Mesenteric fat pad (tissue), 1 donor: ENCODE measurements around the gene PPP2R3A. TPM values are rescaled to one million over a fixed set of nuclear protein-coding genes. Genes with fewer than 3 reads are reported as not detected.

Source experiments
- DNase-seq: peaks from one replicate; pipeline ENCODE4 v3.0.0-alpha.2; 2020; ENCODE audit warnings: low spot score
- total RNA-seq: library from RNA; stranded (reverse); fragmentation: NEBNext Ultra II Directional; extraction: Animal tissue kit (Norgen Biotek cat#: 25700); gene quantifications from one replicate; pipeline ENCODE4 v1.2.1, GENCODE V29; 2021
- donor health status: DM: yes; HTN: yes; CAD: no.

Gene PPP2R3A
- total RNA-seq, 1 donor from 2014 or later = 7.8 TPM

DNA sequence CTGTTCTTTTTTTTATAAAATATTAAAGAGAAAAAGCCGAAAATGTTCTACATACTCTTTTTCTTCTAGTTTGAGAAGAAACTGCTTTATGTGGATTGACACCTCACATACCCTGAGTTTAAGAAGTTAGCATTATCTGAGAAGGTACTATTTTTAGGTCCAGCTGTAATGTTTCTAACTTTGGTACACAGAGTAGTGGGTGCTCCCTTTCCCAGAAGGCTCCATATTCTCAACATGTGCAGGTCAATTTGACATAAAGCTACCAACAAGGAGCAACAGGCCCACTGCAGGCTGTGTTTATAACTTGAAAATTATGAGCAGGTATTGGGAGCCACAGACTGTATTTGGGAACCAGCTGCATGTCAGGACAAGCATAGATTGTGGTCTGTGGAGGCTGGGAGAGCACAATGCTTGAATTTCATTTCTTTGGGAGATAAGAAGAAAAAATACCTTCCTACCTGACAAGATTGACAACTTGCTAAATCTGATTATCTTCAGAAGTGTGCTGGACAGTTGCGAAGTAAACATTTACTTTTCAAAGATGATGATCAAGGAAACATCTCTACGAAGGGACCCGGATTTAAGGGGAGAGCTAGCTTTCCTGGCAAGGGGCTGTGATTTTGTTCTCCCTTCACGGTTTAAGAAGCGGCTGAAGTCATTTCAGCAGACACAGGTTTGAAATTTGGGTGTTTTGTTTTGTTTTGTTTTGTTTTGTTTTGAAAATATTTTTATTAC, 57.2 kb downstream of the PPP2R3A start:
- no peak for DNase-seq

DNA sequence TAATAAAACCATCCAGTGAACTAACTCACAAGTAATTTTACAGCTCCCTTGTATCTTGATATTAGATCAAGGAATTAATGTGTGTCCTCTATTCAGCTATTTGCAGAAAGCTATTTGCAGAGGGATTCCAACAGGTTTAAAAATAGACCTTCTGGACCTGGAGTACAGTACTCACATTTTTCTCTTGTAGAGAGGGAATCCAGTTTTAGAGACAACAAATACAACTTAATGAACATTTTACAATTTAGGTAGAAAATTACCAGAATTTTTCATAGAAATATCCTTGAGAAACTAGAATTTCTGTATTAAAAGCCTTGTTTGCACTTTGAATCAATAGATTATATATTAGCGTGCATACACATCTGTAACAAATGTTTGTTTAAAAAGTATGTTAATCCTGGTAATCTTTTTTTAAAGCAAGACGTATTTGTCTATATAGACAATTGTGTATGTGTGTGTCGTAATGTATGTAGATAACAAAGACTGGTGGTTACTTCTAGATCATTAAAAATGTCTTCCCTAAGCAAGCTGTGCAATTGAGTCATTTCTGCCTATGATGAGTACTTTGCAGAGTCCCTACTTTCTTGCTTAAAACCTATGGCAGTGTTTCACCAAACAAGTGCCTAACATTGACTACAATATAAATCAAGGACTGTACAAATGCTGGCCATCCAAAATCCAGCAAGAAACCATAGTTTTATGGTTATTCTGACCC, 57.9 kb downstream of the PPP2R3A start:
- DNase-seq = no peak

DNA sequence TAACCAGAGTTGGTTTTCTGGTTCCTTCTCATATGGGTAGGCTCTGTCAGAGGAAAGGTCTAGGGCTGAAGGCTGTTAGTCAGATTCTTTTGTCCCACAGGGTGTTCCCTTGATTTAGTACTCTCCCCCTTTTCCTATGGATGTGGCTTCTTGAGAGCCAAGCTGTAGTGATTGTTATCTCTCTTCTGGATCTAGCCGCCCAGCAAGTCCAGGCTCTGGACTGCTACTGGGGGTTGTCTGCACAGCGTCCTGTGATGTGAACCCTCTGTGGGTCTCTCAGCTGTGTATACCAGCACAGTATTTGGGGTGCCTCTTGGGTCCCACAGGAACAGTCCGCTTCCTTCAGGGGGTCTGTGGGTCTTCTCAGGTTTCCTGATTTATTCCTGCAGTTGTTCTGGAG, 70.8 kb downstream of the PPP2R3A start:
- DNase-seq = no peak

DNA sequence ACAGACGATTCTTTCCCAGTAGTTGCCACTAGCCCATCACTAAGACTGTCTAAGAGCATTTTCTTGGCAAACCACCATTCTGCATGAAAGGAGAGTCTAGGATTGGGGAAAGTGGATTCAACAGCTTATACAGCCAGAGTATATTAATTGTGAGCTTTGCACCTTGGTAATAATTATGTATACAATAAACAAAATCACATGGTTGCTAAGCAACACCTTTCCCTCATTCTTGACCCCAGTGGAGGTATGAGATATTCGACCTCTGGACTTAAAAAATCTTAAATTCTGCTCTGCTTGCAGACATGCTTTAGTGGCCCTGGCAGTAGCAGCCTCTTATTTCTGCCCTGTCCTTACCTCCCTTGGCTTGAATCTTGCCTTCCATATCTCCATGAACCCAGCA, 73.1 kb downstream of the PPP2R3A start:
- no peak for DNase-seq

DNA sequence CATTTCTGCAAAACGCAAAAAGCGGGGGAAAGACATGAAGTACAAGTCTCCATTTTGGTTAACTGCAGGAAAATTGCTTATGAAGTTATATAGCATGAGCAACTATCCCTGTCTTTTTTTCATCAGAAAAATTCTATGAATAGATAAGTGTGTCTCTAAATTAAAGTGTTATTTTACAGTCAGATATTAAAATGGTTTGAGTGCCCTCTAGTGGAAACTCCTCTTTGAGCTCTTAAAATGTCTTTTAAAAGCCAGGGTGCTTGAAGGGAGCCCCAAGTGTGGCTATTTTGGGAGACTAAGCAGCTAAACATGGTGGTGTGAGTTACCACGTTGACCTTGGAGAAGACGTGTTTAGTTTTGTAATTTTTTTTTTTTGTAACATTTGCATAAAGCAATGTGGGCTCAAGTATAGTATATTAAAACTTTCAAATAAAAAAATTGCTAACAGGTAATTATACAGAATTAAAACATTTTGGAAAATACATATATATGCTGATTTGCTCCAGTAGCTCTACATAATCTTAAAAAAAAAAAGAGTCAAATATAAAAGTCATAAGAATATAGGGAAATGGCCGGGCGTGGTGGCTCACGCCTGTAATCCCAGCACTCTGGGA, 77.2 kb downstream of the PPP2R3A start:
- no peak for DNase-seq

DNA sequence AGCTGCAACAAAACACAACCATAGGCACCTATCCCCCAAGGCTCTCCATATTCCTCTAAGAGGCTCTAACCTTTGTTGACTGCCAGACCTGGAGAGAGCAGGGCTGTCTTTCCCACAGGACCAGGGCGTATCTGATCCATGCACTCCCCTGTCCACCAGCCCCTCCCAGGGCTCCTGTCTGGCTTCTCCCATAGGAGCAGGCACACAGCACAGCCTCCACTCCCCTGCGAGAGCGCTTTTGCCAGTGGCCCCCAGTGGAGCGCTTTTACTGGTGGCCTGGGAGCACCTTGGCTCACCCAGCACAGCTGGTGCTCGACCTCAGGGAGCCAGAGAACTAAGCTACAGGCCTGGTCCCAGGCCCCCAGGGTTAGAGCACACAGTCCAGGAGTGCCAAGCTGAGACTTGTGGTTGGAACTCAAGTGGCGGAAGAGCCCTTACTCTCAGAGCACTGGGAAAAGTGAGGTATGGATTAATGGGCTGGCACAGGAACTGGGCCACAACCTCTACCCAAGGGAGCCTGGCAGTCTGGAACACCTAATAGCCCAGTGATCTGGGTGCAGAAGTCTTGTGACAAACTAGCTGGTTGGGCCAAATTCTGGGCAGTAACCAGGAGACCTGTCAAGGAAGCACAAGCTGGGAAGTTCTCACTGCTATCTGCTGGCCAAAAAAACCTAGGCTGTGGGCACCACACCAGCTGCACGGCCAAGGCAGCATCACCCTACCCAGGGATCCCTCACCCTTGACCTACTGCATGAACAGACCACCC, 79.6 kb downstream of the PPP2R3A start:
- DNase-seq = no peak

DNA sequence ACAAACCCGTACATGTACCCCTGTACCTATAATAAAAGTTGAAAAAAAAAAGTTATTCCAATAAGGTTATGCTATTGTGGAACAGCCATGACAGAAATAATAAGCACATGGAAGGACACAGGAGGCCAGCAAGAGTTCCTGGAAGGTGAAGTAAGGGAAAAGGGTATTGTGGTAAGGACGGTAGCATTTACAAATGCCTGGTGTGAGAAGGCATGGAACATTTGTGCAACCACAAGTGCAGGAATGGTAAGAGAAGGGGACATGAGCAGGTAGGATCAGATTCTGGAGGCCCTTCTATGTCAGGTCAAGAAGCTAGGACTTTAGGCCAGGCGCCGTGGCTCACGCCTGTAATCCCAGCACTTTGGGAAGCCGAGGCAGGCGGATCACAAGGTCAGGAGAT, 82.5 kb downstream of the PPP2R3A start:
- no peak for DNase-seq

DNA sequence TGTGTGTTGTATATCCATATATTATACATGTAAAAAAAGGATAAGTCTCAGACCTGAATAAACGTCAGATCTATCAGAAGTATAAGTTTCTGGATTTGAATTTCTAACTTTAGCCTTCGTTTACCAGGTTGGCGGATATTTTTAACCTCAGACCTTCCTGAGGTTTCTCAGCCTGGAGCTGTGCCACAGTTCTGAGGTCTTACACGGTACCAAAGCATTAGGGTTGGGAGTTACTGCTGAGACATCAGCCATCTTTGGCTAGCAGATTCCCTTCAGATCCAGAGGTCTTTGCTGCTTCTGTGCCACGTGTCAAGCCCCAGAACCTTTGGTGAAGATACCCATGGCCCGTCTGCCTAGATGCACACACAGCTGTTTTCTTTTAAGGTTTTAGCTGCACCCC, 84.7 kb downstream of the PPP2R3A start:
- no peak for DNase-seq

DNA sequence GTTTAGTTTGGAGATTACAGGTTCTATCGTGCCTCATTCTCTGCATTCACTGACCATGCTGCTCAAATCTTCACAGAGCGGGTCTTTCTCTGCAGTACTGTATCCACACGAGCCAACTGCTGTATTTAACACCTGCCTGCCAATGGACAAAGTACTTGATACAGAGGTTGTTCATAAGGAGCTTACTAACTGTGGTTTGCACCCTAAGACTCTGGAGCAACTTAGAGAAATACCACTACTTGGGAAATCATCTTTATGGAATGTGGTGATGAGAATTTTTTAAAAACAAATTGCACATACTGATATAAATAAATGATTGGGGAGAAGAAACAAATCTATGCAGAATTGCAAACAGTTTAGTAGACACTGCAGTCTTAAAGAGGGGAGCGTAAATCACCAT, 90.0 kb downstream of the PPP2R3A start:
- no peak for DNase-seq

DNA sequence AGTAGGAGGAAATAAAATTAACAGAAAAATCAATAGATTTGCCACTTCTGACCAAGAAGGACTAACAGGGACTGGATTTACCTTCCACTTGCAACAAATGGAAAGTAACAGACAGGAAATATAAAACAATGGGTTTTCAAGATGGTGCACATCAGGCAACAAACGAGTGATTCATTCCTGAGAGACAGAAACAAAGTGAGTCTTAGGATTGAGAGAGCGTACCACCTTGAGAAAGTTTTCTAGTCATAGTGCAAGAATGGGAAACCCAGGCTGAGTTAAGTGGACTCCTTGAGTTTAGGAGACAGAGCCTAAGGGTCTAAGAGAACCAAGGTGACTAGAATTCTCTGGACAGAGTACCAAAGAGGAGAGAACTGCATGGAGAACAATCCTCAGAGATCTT, 101.7 kb downstream of the PPP2R3A start:
- DNase-seq = no peak

DNA sequence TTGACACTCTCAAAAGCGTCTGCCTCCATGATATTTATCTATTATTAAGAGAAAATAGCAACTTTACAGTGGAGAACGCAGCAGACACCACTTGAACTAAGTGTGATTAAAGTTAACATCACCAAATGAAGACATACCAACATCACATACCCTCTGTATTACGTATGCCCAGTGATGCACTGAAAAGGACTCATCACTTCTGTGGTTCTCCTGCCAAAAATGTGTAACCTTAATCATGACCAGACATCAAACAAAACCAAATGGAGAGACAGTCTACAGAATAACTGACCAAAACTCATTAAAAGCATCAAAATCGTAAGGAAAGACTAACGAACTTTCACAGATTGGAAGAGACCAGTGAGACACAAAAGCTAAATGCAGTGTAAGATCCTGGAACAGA, 103.2 kb downstream of the PPP2R3A start:
- no peak for DNase-seq

DNA sequence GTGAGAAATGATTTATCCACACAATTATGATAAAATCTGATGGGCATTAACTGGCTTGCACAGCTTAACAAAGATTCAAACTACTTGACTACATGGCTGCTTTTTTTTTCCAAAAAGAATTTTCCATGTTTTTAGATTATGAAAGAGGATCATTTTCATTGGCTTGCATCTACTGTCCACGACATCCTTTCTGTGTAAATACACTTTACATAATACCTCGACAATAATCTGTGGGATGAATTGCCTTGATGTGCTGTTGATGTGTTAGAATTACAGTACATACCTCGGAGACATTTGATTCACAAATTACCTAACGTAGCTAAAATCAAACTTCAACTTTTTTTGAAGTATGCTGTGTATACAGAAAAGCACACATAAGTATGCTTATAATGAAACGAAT, 104.4 kb downstream of the PPP2R3A start:
- DNase-seq = no peak

DNA sequence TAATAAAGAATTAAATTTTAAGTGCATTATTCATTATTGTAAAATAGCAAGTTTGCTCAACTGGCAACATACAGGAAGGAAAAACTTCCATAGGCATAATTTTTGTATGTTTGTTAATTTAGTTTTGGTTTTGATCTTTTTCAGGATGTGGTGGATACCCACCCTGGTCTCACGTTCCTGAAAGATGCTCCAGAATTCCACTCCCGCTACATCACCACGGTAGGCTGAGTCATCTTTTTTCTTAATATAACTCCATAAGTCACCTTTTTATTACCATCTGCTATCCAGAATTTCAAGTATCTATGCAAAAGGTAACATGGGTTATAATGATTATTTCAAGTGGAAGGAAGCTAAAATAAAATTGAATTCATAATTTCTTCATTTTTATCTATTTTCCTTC, 104.8 kb downstream of the PPP2R3A start:
- DNase-seq = no peak

DNA sequence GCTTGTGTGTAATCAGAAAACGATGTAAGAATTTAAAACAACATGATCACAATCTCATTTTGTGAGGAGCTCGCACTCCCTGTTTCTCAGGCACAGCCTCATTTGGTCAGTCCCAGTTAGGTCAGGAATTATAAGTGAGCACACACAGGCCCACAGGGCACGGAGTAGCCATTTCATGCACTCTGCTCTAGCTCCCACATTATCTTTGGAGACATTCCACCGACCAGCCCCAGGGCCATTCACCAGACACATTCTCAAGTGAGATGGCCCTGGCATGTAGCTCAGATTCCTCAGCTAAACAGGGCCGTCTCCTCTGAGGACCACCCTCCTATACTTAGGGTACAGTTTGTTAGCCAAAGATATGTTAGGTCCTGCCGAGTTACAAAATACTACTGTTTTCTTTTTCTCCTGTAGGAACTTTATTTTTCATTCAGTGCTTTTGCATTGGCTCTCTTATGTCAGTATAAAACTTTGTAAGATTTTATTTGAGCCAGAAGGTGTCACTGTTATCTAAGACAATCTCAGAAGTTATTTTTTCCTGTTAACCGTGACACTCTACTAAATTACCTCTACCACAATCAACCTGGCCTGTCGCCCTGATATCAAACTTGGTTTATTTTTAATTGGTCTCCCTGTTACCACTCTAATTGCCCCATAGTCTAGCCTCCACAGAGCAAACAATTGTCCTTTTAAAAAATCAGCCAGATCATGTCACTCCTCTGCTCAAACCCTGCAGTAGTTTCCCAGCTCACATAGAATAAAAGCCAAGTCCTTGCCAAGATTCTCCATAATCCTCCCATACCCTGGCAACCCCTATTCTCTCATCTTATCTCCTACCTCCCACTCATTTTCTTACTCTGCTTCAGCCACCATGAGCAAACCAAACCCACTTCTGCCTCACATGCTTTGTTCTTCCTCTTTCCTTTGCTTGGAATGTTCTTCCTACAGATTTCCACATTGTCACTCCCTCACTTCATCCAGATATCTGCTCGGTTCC, 105.7 kb downstream of the PPP2R3A start:
- DNase-seq = no peak

DNA sequence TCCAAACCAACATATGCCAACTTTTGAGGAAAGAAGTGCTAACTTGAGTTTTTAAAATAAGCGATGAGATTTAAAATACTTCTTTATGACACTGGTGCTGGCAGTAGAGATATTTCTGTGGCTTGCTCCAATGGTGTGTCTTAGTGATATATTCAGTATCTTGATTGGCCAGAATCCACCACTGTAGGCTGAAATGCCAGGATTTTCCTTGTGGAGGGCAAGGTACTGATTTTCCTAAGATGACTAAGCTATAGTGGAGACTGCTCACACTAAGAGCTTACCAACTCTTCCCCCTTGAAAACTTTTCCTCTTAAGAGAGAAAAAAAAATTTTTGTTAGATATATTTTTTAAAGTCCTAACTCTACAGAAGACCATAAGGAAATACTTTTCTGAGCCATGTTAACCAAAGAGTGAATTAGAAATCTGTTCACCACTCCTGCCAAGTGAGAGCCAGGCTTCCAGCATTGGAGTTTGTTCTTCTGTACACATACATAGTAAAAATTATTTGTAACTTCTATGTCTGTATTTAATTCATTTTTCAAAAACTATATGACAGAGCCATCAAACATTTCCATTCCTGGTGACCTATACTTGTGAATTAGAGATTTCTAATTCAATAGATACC, 109.1 kb downstream of the PPP2R3A start:
- no peak for DNase-seq

DNA sequence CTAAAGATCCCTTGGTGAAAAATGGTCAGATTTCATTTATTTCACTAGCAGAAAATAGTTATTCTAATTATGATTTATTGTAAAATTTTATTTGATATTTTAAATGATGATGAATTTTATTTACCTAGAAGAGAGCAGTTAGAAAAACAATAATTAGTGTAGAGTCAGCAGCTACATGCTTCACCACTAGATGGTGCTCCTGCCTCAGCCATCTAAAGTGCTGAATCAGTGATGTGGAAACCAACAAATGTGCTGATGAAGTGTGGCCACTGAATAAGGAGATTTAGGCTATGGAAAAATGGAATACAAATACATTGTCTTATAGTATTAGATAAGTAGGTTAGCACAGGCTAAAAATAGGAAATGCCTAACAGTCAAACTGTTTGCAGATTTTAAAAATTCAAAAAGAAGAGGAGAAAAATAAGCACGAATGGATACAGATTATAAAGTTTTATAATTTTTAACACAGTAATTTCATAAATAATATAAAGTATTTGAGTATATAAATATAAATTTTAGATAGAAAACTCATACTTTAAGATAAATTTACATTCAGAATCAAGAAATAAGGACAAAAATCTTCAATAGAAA, 109.8 kb downstream of the PPP2R3A start:
- no peak for DNase-seq

DNA sequence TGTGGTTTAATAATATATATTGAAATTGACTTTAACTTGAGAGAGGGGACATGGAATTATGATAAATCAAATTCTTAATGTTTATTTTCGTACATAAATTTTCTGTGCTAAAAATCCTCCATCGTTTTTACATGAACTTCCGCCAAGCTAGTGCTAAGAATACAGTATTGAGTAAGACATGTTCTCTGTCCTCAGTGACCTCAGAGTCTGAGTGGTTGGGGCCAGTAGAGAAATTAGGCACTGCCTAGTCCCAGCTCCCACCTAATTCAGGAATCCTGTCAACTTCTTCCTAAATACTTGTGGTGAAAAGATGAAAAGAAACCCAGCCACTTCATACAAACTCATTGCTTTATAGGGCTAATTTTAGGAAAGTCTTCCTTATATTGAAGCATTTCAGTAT, 110.3 kb downstream of the PPP2R3A start:
- no peak for DNase-seq

DNA sequence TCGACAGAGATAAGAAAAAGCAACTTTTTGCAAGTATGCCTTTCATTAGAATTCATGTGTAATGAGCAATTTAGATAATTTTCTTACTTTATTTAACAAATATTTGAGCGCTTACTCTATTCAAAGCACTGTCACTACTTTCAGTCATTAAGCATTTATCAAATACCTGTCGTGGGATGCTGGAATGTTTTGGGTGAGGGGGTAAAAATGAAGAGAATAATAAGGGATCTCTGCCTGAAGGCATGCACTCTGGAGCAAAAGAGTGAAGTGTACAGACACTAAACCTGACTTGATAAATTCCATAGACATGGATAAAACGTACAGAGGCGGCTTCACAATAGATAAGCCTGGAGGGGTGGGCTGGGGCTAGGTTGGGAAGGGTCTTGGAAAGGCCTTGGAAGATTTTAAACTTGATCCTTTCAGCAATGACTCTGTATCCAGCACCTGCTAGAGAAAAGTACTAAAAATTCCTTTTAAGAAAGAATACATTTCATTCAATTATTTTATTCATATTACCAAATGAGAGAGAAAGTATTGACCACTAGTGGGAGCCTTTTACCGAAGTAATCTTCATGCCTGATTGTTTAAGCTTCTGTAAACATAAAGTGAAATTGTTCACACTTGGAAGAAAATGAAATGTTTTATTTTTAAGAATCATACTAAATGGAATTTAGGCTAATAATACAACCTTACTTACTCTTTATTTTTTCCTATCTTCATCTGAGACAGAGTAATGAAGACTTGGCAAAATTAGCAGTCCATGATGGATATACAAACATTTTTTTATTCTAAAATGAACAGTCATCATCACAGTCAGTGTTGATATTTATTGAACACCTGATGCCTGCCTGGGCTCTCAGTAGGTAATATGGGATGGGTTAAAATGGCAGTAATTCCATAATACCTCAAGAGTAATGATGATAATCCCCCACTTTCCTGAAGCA, 113.2 kb downstream of the PPP2R3A start:
- DNase-seq = no peak
